GM12891 (cell line): Measurements from ENCODE around the gene TPX2.

Experiments
- POLR2A ChIP-seq: IDR thresholded peaks from 2 replicates; pipeline ENCODE4 v1.6.1; 2011; ENCODE audit warnings: low read depth, low read length, control low read depth
- POLR2AphosphoS5 ChIP-seq: IDR thresholded peaks from 2 replicates; pipeline ENCODE4 v1.6.1; 2011; ENCODE audit warnings: low read depth, low read length, control low read depth
- TAF1 ChIP-seq: IDR thresholded peaks from 2 replicates; pipeline ENCODE4 v1.6.1; 2011; ENCODE audit warnings: low read depth, low read length, control low read depth

- TF ChIP-seq POLR2A, result no peak
- no peak for TF ChIP-seq POLR2AphosphoS5
- no peak for TF ChIP-seq TAF1
Measured at GRCh38 chr20:31712564-31713311, 26.4 kb upstream of the TPX2 start.
